H1 (cell line): ENCODE results near the gene USP36. TPM values are rescaled to one million over a fixed set of nuclear protein-coding genes. Genes with fewer than 3 reads are reported as not detected.

Source experiments
- CTCF ChIA-PET: fragments of 300-600 bp; sonication (Branson Sonifier 250); formaldehyde crosslinking; loops from one replicate; lab custom pipeline; 2021; ENCODE audit not compliant: partially characterized antibody; lab: Charles Lee
- POLR2A ChIA-PET: fragments of 300-600 bp; sonication (Branson Sonifier 250); formaldehyde crosslinking; loops from one replicate; lab custom pipeline; 2021; ENCODE audit warnings: inconsistent platforms; ENCODE audit not compliant: partially characterized antibody; lab: Charles Lee
- DNase-seq, 2 experiments: peaks; one replicate each; pipeline versions ENCODE4 v3.0.0 to v3.0.0-alpha.2; 2010 to 2022; ENCODE audit warnings: low spot score in 2 of 2, low read depth in 1 of 2, mixed read lengths in 1 of 2
- FAIRE-seq: peaks from 2 replicates; lab custom pipeline; 2011; peaks lifted over from hg19 to GRCh38; lab: Jason Lieb, UNC
- H2AFZ ChIP-seq: 2 replicates; pipeline ENCODE4 v1.8.1; 2012; ENCODE audit warnings: low read length, inconsistent platforms
- H2AK5ac ChIP-seq: 2 replicates; pipeline ENCODE4 v1.6.1; 2013; ENCODE audit warnings: low read depth, low read length
- H2BK120ac ChIP-seq: replicated peaks from 2 replicates; pipeline ENCODE3; 2013; ENCODE audit warnings: low read depth, low read length, inconsistent platforms
- H2BK12ac ChIP-seq: 2 replicates; pipeline ENCODE4 v1.6.1; 2013; ENCODE audit warnings: low read depth, low read length
- H2BK15ac ChIP-seq: 2 replicates; pipeline ENCODE4 v1.6.1; 2013; ENCODE audit warnings: low read length
- H2BK20ac ChIP-seq: 2 replicates; pipeline ENCODE4 v1.6.1; 2013; ENCODE audit warnings: low read length
- H2BK5ac ChIP-seq: 2 replicates; pipeline ENCODE4 v1.6.1; 2013; ENCODE audit warnings: low read depth, low read length
- H3K14ac ChIP-seq: 2 replicates; pipeline ENCODE4 v1.6.1; 2013; ENCODE audit warnings: inconsistent platforms; ENCODE audit not compliant: insufficient read length
- H3K18ac ChIP-seq: 2 replicates; pipeline ENCODE4 v1.6.1; 2013; ENCODE audit warnings: low read length; ENCODE audit errors: extremely low read depth
- H3K23ac ChIP-seq: 2 replicates; pipeline ENCODE4 v1.6.1; 2013; ENCODE audit warnings: inconsistent platforms; ENCODE audit not compliant: insufficient read length
- H3K23me2 ChIP-seq: 2 replicates; pipeline ENCODE4 v1.6.1; 2013; ENCODE audit warnings: low read depth, low read length
- H3K27ac ChIP-seq: 2 replicates; pipeline ENCODE4 v1.6.1; 2011; ENCODE audit warnings: low read depth, low read length, inconsistent platforms
- H3K27me3 ChIP-seq, 4 experiments: replicated peaks in 1 of 4; 1 replicate in 1 of 4; 2 replicates in 3 of 4; pipeline versions ENCODE4 v1.6.1 to v1.8.1; 2011 to 2013; ENCODE audit warnings: low read length in 3 of 4, mild to moderate bottlenecking in 3 of 4, inconsistent platforms in 2 of 4, mixed read lengths in 2 of 4, moderate library complexity in 1 of 4; ENCODE audit not compliant: control insufficient read depth in 3 of 4, insufficient read depth in 3 of 4; ENCODE audit errors: extremely low read depth in 1 of 4
- H3K36me3 ChIP-seq, 4 experiments: 2 replicates each; pipeline versions ENCODE4 v1.6.1 to v1.8.1; 2011 to 2013; ENCODE audit warnings: mild to moderate bottlenecking in 4 of 4, low read length in 3 of 4, moderate library complexity in 2 of 4, control low read depth in 1 of 4, inconsistent platforms in 1 of 4; ENCODE audit not compliant: insufficient read depth in 4 of 4, control insufficient read depth in 2 of 4
- H3K4ac ChIP-seq: replicated peaks from 2 replicates; pipeline ENCODE3; 2013; ENCODE audit warnings: low read length, low read depth, mixed read lengths, inconsistent platforms; ENCODE audit not compliant: insufficient read length
- H3K4me1 ChIP-seq, 4 experiments: replicated peaks in 1 of 4; 1 replicate in 1 of 4; 2 replicates in 3 of 4; pipeline versions ENCODE4 v1.6.1 to v1.8.1; 2011 to 2013; ENCODE audit warnings: low read length in 3 of 4, inconsistent platforms in 2 of 4, mixed read lengths in 1 of 4; ENCODE audit not compliant: insufficient read depth in 4 of 4, control insufficient read depth in 3 of 4
- H3K4me2 ChIP-seq, 2 experiments: 2 replicates each; pipeline versions ENCODE4 v1.6.1 to v1.8.1; 2011 to 2013; ENCODE audit warnings: low read depth in 2 of 2, low read length in 2 of 2, control low read depth in 1 of 2, inconsistent platforms in 1 of 2, mild to moderate bottlenecking in 1 of 2; ENCODE audit not compliant: insufficient read depth in 1 of 2
- H3K4me3 ChIP-seq, 4 experiments: fragments of 200-600, 300-600 bp in 1 of 4; sonication (generic), shearing (Covaris generic), sonication (Bioruptor Twin) in 1 of 4; 2 replicates each; pipeline versions ENCODE4 v1.5.1 to v1.8.1; 2011 to 2016; ENCODE audit warnings: low read length in 4 of 4, low read depth in 3 of 4, control low read depth in 2 of 4, inconsistent platforms in 2 of 4, mild to moderate bottlenecking in 2 of 4, mixed read lengths in 1 of 4, moderate library complexity in 1 of 4; ENCODE audit not compliant: insufficient read depth in 2 of 4; ENCODE audit errors: extremely low read depth in 1 of 4
- H3K56ac ChIP-seq: replicated peaks from 2 replicates; pipeline ENCODE3; 2013; ENCODE audit warnings: low read depth, mild to moderate bottlenecking, mixed read lengths, low read length, inconsistent platforms; ENCODE audit not compliant: insufficient read length
- H3K79me1 ChIP-seq: 2 replicates; pipeline ENCODE4 v1.6.1; 2013; ENCODE audit warnings: low read depth, low read length, control low read depth
- H3K79me2 ChIP-seq, 2 experiments: 2 replicates each; pipeline versions ENCODE4 v1.6.1 to v1.8.1; 2012 to 2013; ENCODE audit warnings: low read length in 2 of 2, mild to moderate bottlenecking in 2 of 2, inconsistent platforms in 1 of 2; ENCODE audit not compliant: insufficient read depth in 2 of 2, control insufficient read depth in 1 of 2
- H3K9ac ChIP-seq, 4 experiments: replicated peaks in 1 of 4; 1 replicate in 1 of 4; 2 replicates in 3 of 4; pipeline versions ENCODE4 v1.6.1 to v1.8.1; 2011 to 2013; ENCODE audit warnings: low read depth in 3 of 4, low read length in 3 of 4, control low read depth in 2 of 4, mild to moderate bottlenecking in 2 of 4, moderate library complexity in 2 of 4, inconsistent platforms in 1 of 4; ENCODE audit errors: extremely low read depth in 1 of 4
- H3K9me3 ChIP-seq, 2 experiments: 2 replicates each; pipeline versions ENCODE4 v1.6.1 to v1.8.1; 2012 to 2013; ENCODE audit warnings: mild to moderate bottlenecking in 2 of 2, moderate library complexity in 2 of 2, control low read depth in 1 of 2, inconsistent platforms in 1 of 2, low read depth in 1 of 2, low read length in 1 of 2, mixed read lengths in 1 of 2; ENCODE audit not compliant: insufficient read depth in 2 of 2
- H4K20me1 ChIP-seq, 2 experiments: replicated peaks in 1 of 2; 2 replicates each; pipeline versions ENCODE3 to v1.8.1; 2011 to 2013; ENCODE audit warnings: inconsistent platforms in 2 of 2, low read length in 2 of 2, mild to moderate bottlenecking in 1 of 2; ENCODE audit not compliant: insufficient read depth in 2 of 2, control insufficient read depth in 1 of 2
- H4K5ac ChIP-seq: 2 replicates; pipeline ENCODE4 v1.6.1; 2013; ENCODE audit warnings: low read length, low read depth, mixed read lengths, inconsistent platforms; ENCODE audit not compliant: insufficient read length
- H4K8ac ChIP-seq: 2 replicates; pipeline ENCODE4 v1.8.0; 2013; ENCODE audit warnings: mild to moderate bottlenecking, moderate library complexity, low read length, inconsistent platforms; ENCODE audit not compliant: insufficient read depth; ENCODE audit errors: extremely low read depth
- H4K91ac ChIP-seq: replicated peaks from 2 replicates; pipeline ENCODE3; 2013; ENCODE audit warnings: low read length, mixed read lengths, inconsistent platforms; ENCODE audit not compliant: insufficient read length
- EGR1 ChIP-seq: IDR thresholded peaks from 2 replicates; pipeline ENCODE4 v1.6.1; 2011; ENCODE audit warnings: low read depth, low read length, borderline replicate concordance
- EP300 ChIP-seq, 2 experiments: IDR thresholded peaks; 1 replicate in 1 of 2; 2 replicates in 1 of 2; pipeline ENCODE4 v1.6.1; 2011 to 2012; ENCODE audit warnings: low read depth in 2 of 2, low read length in 2 of 2, mild to moderate bottlenecking in 2 of 2, borderline replicate concordance in 1 of 2, inconsistent platforms in 1 of 2, moderate library complexity in 1 of 2
- TBP ChIP-seq: IDR thresholded peaks from 2 replicates; pipeline ENCODE4 v1.6.1; 2011; ENCODE audit warnings: low read depth, low read length, improper control_type of control experiment
- WGBS, 2 experiments: shearing (Covaris generic) in 1 of 2; methylation state at CpG; one replicate each; pipeline versions ENCODE4 v1.1.6 to v1.1.7; 2013 to 2015; ENCODE audit warnings: low lambda C conversion rate in 2 of 2, mixed read lengths in 2 of 2, inconsistent platforms in 1 of 2, low coverage in 1 of 2, missing lambda C conversion rate in 1 of 2; ENCODE audit not compliant: insufficient replicate concordance in 2 of 2, insufficient coverage in 1 of 2, insufficient read length in 1 of 2; ENCODE audit errors: extremely low coverage in 1 of 2, missing lambda C conversion rate in 1 of 2; 5-methylcytosine and 5-hydroxymethylcytosine counted together
- polyA plus RNA-seq, 7 experiments: library from polyadenylated mRNA; depleted of rRNA in 3 of 7; stranded (reverse) in 5 of 7; unstranded in 2 of 7; fragments of >200 nt in 5 of 7; fragments of 200-250 nt in 2 of 7; gene quantifications; 1 replicate in 5 of 7; 2 replicates in 1 of 7; 4 replicates in 1 of 7; pipeline versions ENCODE4 v1.2.1 to v1.2.3, GENCODE V29; 2011 to 2013; ENCODE audit warnings: missing spikeins in 2 of 7, mixed read lengths in 2 of 7
- total RNA-seq: library from RNA; stranded (reverse); fragmentation: NEBNext Ultra II Directional; extraction: Animal tissue kit (Norgen Biotek cat#: 25700); gene quantifications from 2 replicates; pipeline ENCODE4 v1.2.1, GENCODE V29; 2021

The USP36 gene
- total and polyA plus RNA-seq, 2 of the 8 experiments (the other 6 are each of a cell fraction or from before 2014, with no cell fraction given), result 40.7 to 67.7 TPM

- Histone ChIP-seq H4K5ac (no peak overlapping the region), H2BK5ac (no peak overlapping the region), H3K79me2 (no peaks in the 10 kb centered on the region), H3K36me3 (peaks cover 20 to 47% (median 36%) of the 10 kb centered on the region in 4 experiments), H4K91ac (no peak overlapping the region), H3K56ac (no peak overlapping the region), H3K27ac (no peak overlapping the region), H2BK15ac (no peak overlapping the region), H2BK12ac (no peak overlapping the region), H4K8ac (no peak overlapping the region), H3K9ac (no peak overlapping the region), H3K9me3 (no peaks in the 10 kb centered on the region), H2AK5ac (no peak overlapping the region), H4K20me1 (peaks cover 13 to 15% of the 10 kb centered on the region in 2 experiments), H3K23me2 (peaks cover 2% of the 10 kb centered on the region; the same call in 1 of the 2 replicates), H3K27me3 (no peaks in the 10 kb centered on the region), H3K4me3 (no peak overlapping the region), H2BK120ac (no peak overlapping the region), H3K18ac (no peak overlapping the region), H2BK20ac (no peak overlapping the region), H3K4ac (no peak overlapping the region), H2AFZ (no peak overlapping the region), H3K4me1 (no peaks in the 10 kb centered on the region), H3K23ac (no peak overlapping the region), H3K79me1 (peaks cover 3% of the 10 kb centered on the region; the same call in 1 of the 2 replicates), H3K4me2 (no peak overlapping the region), H3K14ac (no peak overlapping the region)
- 85% methylated on average over 11 of the region's 11 CpGs; no CpG with 5 or more reads in 1 of the 2 experiments for WGBS, 2 experiments
- FAIRE-seq (no peak), DNase-seq (no peak)
- CTCF ChIA-PET, result no interaction called here
- POLR2A ChIA-PET, result interaction anchor here (0.9 to 1.1 kb wide), 2 partner anchors 8 to 10 kb away, joined by 3 read pairs; no protein-coding TSS in a partner anchor
- TF ChIP-seq EGR1 (no peak), EP300 (IDR thresholded peaks at IDR 0.05; ENCODE audit: borderline replicate concordance in 1 of 2, low read depth in 2 of 2, low read length in 2 of 2) (no peak), TBP (no peak)
Measured at GRCh38 chr17:78797213-78797612, 43.4 kb downstream of the USP36 start.
